B cell (primary cell): ENCODE results near the gene VCL. TPM values are rescaled to one million over a fixed set of nuclear protein-coding genes. Genes with fewer than 3 reads are reported as not detected.

Experiments
- ATAC-seq: fragments of 200-7000 bp; cut with Tn5 transposase; one replicate; pipeline ENCODE4 v1.10.0; 2021; ENCODE audit warnings: low read depth, mild to moderate bottlenecking, moderate number of reproducible peaks, moderate library complexity
- CTCF ChIA-PET: fragments of 350-600 bp; sonication (Branson Sonifier 250); formaldehyde crosslinking; loops from one replicate; lab custom pipeline; 2021; ENCODE audit warnings: antibody characterized with exemption, inconsistent platforms; lab: Charles Lee
- POLR2A ChIA-PET: fragments of 350-600 bp; sonication (Branson Sonifier 250); formaldehyde crosslinking; loops from one replicate; lab custom pipeline; 2021; ENCODE audit warnings: antibody characterized with exemption; lab: Charles Lee
- DNase-seq: peaks from one replicate; pipeline ENCODE4 v3.0.0; 2013
- H2AFZ ChIP-seq: 2 replicates; pipeline ENCODE4 v1.6.1; 2012; ENCODE audit warnings: mild to moderate bottlenecking, low read depth, low read length; ENCODE audit not compliant: insufficient read depth, poor library complexity, severe bottlenecking
- H3K27ac ChIP-seq, 2 donors: 1 replicate in 1 of 2; 2 replicates in 1 of 2; pipeline ENCODE4 v1.5.1; 2012 to 2013; ENCODE audit warnings: low read length in 2 of 2, mild to moderate bottlenecking in 2 of 2, moderate library complexity in 1 of 2
- H3K27me3 ChIP-seq, 4 experiments: fragments of 200-600 bp in 1 of 4; sonication (generic) in 1 of 4; replicated peaks in 1 of 4; 1 replicate in 2 of 4; 2 replicates in 2 of 4; pipeline versions ENCODE4 v1.6.1 to v1.7.0; 2013 to 2016; ENCODE audit warnings: low read length in 3 of 4, mild to moderate bottlenecking in 2 of 4, mixed read lengths in 1 of 4, moderate library complexity in 1 of 4; ENCODE audit not compliant: insufficient read depth in 4 of 4, control insufficient read depth in 3 of 4; ENCODE audit errors: control extremely low read depth in 1 of 4
- H3K36me3 ChIP-seq, 2 experiments: replicated peaks in 1 of 2; 1 replicate in 1 of 2; 2 replicates in 1 of 2; pipeline versions ENCODE4 v1.6.1 to v1.7.1; 2013; ENCODE audit warnings: low read length in 1 of 2; ENCODE audit not compliant: insufficient read depth in 2 of 2, control insufficient read depth in 1 of 2; ENCODE audit errors: control extremely low read depth in 1 of 2, extremely low read depth in 1 of 2
- H3K4me1 ChIP-seq, 2 donors: fragments of 200-600 bp in 1 of 2; sonication (generic) in 1 of 2; 1 replicate in 1 of 2; 2 replicates in 1 of 2; pipeline versions ENCODE4 v1.5.1 to v1.6.1; 2013 to 2017; ENCODE audit warnings: low read length in 2 of 2; ENCODE audit not compliant: control insufficient read depth in 2 of 2, insufficient read depth in 2 of 2
- H3K4me2 ChIP-seq: replicated peaks from 2 replicates; pipeline ENCODE3; 2012; ENCODE audit warnings: mild to moderate bottlenecking, low read depth, low read length; ENCODE audit not compliant: poor library complexity, severe bottlenecking
- H3K4me3 ChIP-seq, 5 experiments: fragments of 200-600 bp in 1 of 5; sonication (generic) in 1 of 5; 1 replicate in 3 of 5; 2 replicates in 2 of 5; pipeline versions ENCODE4 v1.5.1 to v1.7.0; 2011 to 2016; ENCODE audit warnings: low read length in 4 of 5, mild to moderate bottlenecking in 4 of 5, low read depth in 2 of 5, control low read depth in 1 of 5, moderate library complexity in 1 of 5; ENCODE audit not compliant: insufficient read depth in 1 of 5; ENCODE audit errors: control extremely low read depth in 1 of 5, extremely low read depth in 1 of 5
- H3K79me2 ChIP-seq: fragments of 200-600 bp; sonication (generic); one replicate; pipeline ENCODE4 v1.6.0; 2016; ENCODE audit warnings: low read length; ENCODE audit not compliant: control insufficient read depth, insufficient read depth
- H3K9ac ChIP-seq: fragments of 200-600 bp; sonication (generic); 2 replicates; pipeline ENCODE4 v1.6.1; 2017; ENCODE audit warnings: mild to moderate bottlenecking, low read length, moderate library complexity
- H3K9me3 ChIP-seq, 3 donors: one replicate each; pipeline versions ENCODE4 v1.6.1 to v1.7.1; 2013; ENCODE audit warnings: low read length in 2 of 3; ENCODE audit not compliant: control insufficient read depth in 2 of 3, insufficient read depth in 1 of 3; ENCODE audit errors: control extremely low read depth in 1 of 3
- H4K20me1 ChIP-seq: 2 replicates; pipeline ENCODE4 v1.6.0; 2012; ENCODE audit warnings: mild to moderate bottlenecking, low read length; ENCODE audit not compliant: insufficient read depth, control insufficient read depth, poor library complexity, severe bottlenecking
- H3K27ac Mint-ChIP-seq: one replicate; pipeline ENCODE4 v1.8.0; 2021; ENCODE audit warnings: mixed read lengths
- H3K27me3 Mint-ChIP-seq: one replicate; pipeline ENCODE4 v1.8.0; 2021; ENCODE audit warnings: mixed read lengths
- H3K4me1 Mint-ChIP-seq: one replicate; pipeline ENCODE4 v1.8.0; 2021; ENCODE audit warnings: mixed read lengths
- H3K4me3 Mint-ChIP-seq: one replicate; pipeline ENCODE4 v1.8.0; 2021; ENCODE audit warnings: mixed read lengths
- H3K9me3 Mint-ChIP-seq: one replicate; pipeline ENCODE4 v1.8.0; 2022; ENCODE audit warnings: mixed read lengths; ENCODE audit not compliant: insufficient read depth
- CTCF ChIP-seq: fragments of 200-600 bp; IDR thresholded peaks from one replicate; pipeline ENCODE4 v1.8.0; 2022; ENCODE audit warnings: antibody characterized with exemption, mild to moderate bottlenecking
- EZH2 ChIP-seq: IDR thresholded peaks from 2 replicates; pipeline ENCODE4 v1.6.1; 2012; ENCODE audit warnings: borderline replicate concordance, low read depth, mild to moderate bottlenecking, moderate library complexity, low read length; ENCODE audit not compliant: insufficient read depth, poor library complexity, severe bottlenecking
- WGBS: methylation state at CpG from one replicate; pipeline ENCODE4 v1.1.5; 2013; ENCODE audit warnings: missing lambda C conversion rate; ENCODE audit not compliant: insufficient coverage; 5-methylcytosine and 5-hydroxymethylcytosine counted together
- intact Hi-C: fragments of 100-400 bp; cut with micrococcal nuclease; formaldehyde crosslinking; loops from one replicate; pipeline ENCODE4 v1.10.0; 2022
- polyA minus RNA-seq: library from RNA; depleted of rRNA, polyadenylated mRNA; stranded (reverse); fragments of >200 nt; gene quantifications from 2 replicates; pipeline ENCODE4 v1.2.3, GENCODE V29; 2012
- polyA plus RNA-seq: library from polyadenylated mRNA; depleted of rRNA; stranded (reverse); fragments of >200 nt; gene quantifications from 2 replicates; pipeline ENCODE4 v1.2.3, GENCODE V29; 2012
- total RNA-seq, 2 donors: library from RNA; stranded (reverse); fragments of 120-200 nt in 1 of 2; gene quantifications; 1 replicate in 1 of 2; 2 replicates in 1 of 2; pipeline versions ENCODE4 v1.2.3 to v1.2.4, GENCODE V29; 2013 to 2022

The VCL gene
- total RNA-seq (29.8 and 37.0 TPM in 2 replicates), polyA plus RNA-seq (9.6 and 13.1 TPM in 2 replicates), polyA minus RNA-seq (17.5 and 30.8 TPM in 2 replicates)
- total RNA-seq (2013) = 33.1 TPM

- WGBS = under 1% methylated on average over 88 of the region's 92 CpGs
- Histone ChIP-seq H3K9ac (peak within 1 kb of the TSS; percentile 80), H3K36me3 (no peaks in the 10 kb centered on the region), H3K4me1 (peaks cover 20 to 26% of the 10 kb centered on the region in 2 donors), H3K4me2 (peak within 1 kb of the TSS; percentile 97), H3K4me3 (peak within 1 kb of the TSS; percentile 77 to 96 (median 93)), H3K79me2 (peaks cover 25% of the 10 kb centered on the region), H4K20me1 (peaks cover 6% of the 10 kb centered on the region), H3K9me3 (no peaks in the 10 kb centered on the region), H3K27me3 (no peaks in the 10 kb centered on the region), H3K27ac (peak within 1 kb of the TSS; percentile 61 to 89), H2AFZ (peak within 1 kb of the TSS; percentile 90)
- ATAC-seq (peak; percentile 97), DNase-seq (peak; percentile 97)
- CTCF ChIA-PET = interaction anchor here (1.0 to 1.9 kb wide), 4 partner anchors 15 to 61 kb away, joined by 3 to 5 read pairs (median 4); no protein-coding TSS in a partner anchor
- Mint-ChIP-seq H3K27ac (peak within 1 kb of the TSS; percentile 96), H3K9me3 (no peaks in the 10 kb centered on the region), H3K4me1 (peaks cover 45% of the 10 kb centered on the region), H3K27me3 (no peaks in the 10 kb centered on the region), H3K4me3 (peak within 1 kb of the TSS; percentile 99)
- intact Hi-C loops = loop anchor here (1.0 to 10.0 kb wide), 7 partner anchors 41 to 1723 kb away; partner anchors contain the start of genes ADK, AP3M1, DDIT4 and MRPS16
- POLR2A ChIA-PET = interaction anchor here (0.6 to 1.7 kb wide), 3 partner anchors 41 to 119 kb away, joined by 3 to 4 read pairs (median 4); no protein-coding TSS in a partner anchor
- TF ChIP-seq CTCF (no peak), EZH2 (no peak)
Observed at GRCh38 chr10:73997787-73998622, at the start of gene VCL. VCL (plus strand) TSS chr10:73998116; CDS start chr10:73998208, 92 bp downstream.
